GM19043 (cell line): Measurements from ENCODE around the gene BMPR1B.

ENCODE experiments used
- ATAC-seq: cut with Tn5 transposase; IDR thresholded peaks from one replicate; pipeline ENCODE4 v1.9.1; 2021; ENCODE audit warnings: low read depth; ENCODE audit not compliant: unreplicated experiment

Gene BMPR1B

GRCh38 chr4:94895081-94895480, 137.3 kb downstream of the BMPR1B start:
- no peak for ATAC-seq

- no peak for ATAC-seq
These were observed 139.3 kb downstream of the BMPR1B start for GRCh38 chr4:94897023-94897422.

- no peak for ATAC-seq
These were observed 147.8 kb downstream of the BMPR1B start for GRCh38 chr4:94905511-94905910.

- no peak for ATAC-seq
These were observed 151.9 kb downstream of the BMPR1B start for GRCh38 chr4:94909645-94910044.

GRCh38 chr4:94911106-94911505, 153.4 kb downstream of the BMPR1B start:
- no peak for ATAC-seq

- ATAC-seq = no peak
These were observed 154.9 kb downstream of the BMPR1B start for GRCh38 chr4:94912606-94913005.

- ATAC-seq = peak; percentile 90
These were observed 155.6 kb downstream of the BMPR1B start for GRCh38 chr4:94913316-94913715.

GRCh38 chr4:94917146-94917545, 159.4 kb downstream of the BMPR1B start:
- ATAC-seq = no peak

- no peak for ATAC-seq
These were observed 160.8 kb downstream of the BMPR1B start for GRCh38 chr4:94918543-94918942.

- ATAC-seq = no peak
These were observed 162.6 kb downstream of the BMPR1B start for GRCh38 chr4:94920369-94920768.

- no peak for ATAC-seq
These were observed 166.8 kb downstream of the BMPR1B start for GRCh38 chr4:94924566-94924965.

GRCh38 chr4:94925764-94926347, 168.1 kb downstream of the BMPR1B start:
- ATAC-seq = no peak

GRCh38 chr4:94926936-94927335, 169.2 kb downstream of the BMPR1B start:
- no peak for ATAC-seq

- ATAC-seq = no peak
These were observed 169.9 kb downstream of the BMPR1B start for GRCh38 chr4:94927696-94928095.

- ATAC-seq = no peak
These were observed 171.9 kb downstream of the BMPR1B start for GRCh38 chr4:94929696-94930095.

GRCh38 chr4:94931626-94932025, 173.9 kb downstream of the BMPR1B start:
- no peak for ATAC-seq

GRCh38 chr4:94932366-94932765, 174.6 kb downstream of the BMPR1B start:
- ATAC-seq = no peak

- no peak for ATAC-seq
These were observed 176.0 kb downstream of the BMPR1B start for GRCh38 chr4:94933799-94934198.

GRCh38 chr4:94934201-94934600, 176.4 kb downstream of the BMPR1B start:
- ATAC-seq = no peak

- no peak for ATAC-seq
These were observed 177.1 kb downstream of the BMPR1B start for GRCh38 chr4:94934864-94935263.

GRCh38 chr4:94936854-94937253, 179.1 kb downstream of the BMPR1B start:
- no peak for ATAC-seq

- no peak for ATAC-seq
These were observed 182.2 kb downstream of the BMPR1B start for GRCh38 chr4:94939791-94940519.
